ENCODE measurements around the gene CDYL.
"Not testable (repeated sequence)": the region's sequence is repeated elsewhere in the genome, so short reads cannot be mapped to it uniquely, and the experiment has no call there.

CDYL gene

DNA sequence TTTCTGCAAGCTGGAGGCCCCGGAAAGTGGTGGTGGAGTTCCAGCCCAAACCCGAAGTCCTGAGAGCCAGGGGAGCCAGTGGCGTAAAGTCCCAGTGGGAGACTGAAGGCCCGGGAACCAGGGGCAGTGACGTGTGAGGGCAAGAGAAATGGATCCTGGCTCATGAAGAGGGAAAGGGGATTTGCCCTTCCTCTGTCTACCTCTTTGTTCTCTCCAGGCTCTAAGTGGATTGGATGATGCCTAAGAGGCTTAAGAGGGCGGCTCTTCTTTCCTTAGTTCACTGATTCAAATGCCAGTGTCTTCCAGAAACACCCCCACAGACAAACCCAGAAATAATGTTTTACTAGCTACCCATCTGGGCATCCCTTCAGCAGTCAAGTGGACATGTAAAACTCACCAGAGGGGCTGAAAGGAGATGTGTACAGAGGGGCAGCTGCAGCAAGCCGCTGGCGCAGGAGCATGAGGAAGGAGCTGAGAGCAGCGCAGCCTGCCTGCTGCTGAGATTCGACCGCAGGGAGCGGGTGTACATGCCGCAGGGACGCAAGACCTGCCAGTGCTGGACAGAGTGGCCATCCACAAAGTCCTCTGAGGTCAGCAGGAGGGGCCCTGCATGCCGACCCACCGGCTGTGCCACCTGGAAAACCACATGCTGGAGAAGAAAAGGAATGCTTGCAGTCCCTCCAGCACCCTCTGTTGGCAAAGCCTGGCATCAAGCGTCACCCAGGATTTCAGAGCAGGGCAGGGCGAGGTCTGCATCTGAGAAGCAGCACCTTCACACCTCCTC is 29.5 kb downstream of the CDYL start:
- no peak for DNase-seq

DNA sequence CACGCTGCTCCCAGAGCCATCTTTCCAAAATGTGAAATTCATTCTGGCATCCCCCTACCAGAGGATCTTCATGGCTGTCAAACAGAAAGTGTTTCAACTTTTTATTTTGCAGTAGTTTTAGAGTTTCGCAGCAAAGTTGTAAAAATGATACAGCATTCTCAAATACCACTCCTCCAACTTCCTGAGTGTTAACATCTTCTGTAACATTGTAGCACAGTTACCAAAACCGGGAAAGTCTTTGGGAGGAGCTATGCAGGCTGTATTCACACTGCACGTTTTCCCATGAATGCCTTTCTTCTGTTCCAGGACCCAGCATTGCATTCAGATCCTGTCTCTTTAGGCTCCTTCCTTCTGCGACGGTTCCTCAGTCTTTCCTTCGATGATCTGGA is 30.1 kb downstream of the CDYL start:
- DNase-seq = no peak

DNA sequence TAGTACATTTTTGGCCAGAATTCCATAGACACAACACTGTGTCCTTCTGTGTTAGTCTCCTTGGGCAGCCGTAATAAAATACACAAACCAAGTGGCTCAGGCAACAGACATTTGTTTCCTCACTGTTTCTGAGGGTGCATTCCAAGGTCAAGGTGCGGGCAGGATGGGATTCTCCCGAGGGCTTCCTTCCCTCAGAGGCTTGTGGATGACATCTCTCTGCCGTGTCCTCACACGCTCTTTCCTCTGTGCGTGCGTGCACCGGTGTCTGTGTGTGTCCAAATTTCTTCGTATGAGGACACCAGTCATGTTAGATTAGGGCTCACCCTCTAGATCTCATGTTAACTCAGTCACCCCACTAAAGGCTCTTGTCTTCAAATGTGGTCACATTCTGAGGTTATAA is 30.6 kb downstream of the CDYL start:
- DNase-seq = no peak

- no peak for DNase-seq
Observed at GRCh38 chr6:4808396-4808795, 32.2 kb downstream of the CDYL start.

DNA sequence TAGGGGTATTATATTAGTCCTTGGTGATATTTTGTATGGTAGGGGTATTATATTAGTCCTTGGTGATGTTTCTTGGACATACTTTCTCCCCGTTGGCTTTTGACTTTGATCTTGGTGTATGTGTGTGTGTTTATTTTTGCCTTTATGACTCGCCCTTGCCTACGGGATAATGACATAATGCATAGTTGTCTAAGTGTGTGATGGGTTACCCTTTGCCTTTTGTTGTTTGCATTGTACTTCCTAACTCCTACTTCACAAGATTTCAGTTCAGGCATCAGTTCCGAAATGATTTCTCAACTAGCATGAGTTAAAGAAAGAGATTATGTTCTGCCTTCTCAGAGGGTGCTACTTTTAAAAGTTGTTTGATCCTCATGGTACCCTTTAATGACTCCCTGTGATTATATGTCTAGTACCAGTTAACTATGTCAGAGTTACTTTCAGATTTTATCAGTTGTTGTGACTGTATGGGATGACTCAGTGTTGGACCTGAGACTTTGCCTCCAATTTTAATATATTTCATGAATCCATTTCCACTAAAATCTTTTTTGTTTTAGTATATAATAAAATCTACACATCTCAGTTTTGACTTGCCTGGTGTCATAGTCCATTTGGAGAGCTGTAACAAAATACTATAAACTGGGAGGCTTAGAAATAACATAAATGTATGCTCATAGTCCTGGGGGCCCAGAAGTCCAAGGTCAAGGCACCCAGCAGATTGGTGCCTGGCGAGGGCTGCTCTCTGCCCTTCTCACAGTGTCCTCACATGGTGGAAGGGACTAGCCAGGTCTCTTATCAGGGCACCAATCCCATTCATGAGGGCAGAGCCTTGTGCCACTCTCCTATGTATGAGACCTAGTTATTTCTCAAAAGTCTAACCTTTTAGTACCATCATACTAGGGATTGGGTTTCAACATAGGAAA is 34.1 kb downstream of the CDYL start:
- no peak for DNase-seq

GRCh38 chr6:4812068-4812467 is 35.9 kb downstream of the CDYL start:
- no peak for DNase-seq

GRCh38 chr6:4813055-4813454 is 36.9 kb downstream of the CDYL start:
- no peak for DNase-seq

GRCh38 chr6:4814212-4814611 is 38.0 kb downstream of the CDYL start:
- no peak for DNase-seq

DNA sequence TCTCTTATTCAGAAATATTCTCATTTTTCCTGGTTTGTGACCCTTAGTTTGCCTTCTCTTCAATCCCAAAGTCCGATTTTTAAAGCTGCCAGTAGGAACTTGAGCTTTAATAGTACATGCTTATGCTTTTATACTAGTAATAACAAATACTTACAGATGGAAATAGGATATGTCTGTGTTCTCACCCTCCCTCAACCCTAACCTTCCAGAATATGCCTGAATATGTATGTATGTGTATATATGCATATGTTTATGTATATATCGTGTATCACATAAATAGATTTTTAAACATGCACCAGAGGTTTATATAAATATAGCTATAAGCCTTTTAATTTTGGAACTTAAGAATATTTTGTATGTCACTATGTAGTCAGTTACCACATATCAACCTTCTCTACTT is 38.8 kb downstream of the CDYL start:
- no peak for DNase-seq

DNA sequence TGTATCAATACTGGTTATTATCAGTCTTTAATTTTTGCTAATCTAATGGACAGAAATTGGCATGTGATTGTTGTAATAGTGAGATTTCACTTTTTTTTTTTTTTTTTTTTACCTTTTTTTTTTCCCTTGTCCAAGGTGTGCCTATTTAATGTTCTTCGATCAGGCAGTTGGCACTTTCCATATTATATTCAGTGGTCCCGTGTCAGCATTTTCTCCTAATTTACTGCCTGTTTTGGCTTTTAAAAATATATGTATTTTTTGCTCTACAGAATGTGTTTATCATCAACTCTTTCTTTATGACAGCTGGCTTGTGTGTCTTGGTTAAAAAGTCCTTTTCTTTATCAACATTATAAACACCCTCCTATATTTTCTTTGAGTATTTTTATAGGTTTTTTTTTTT is 39.4 kb downstream of the CDYL start:
- DNase-seq = no peak

DNA sequence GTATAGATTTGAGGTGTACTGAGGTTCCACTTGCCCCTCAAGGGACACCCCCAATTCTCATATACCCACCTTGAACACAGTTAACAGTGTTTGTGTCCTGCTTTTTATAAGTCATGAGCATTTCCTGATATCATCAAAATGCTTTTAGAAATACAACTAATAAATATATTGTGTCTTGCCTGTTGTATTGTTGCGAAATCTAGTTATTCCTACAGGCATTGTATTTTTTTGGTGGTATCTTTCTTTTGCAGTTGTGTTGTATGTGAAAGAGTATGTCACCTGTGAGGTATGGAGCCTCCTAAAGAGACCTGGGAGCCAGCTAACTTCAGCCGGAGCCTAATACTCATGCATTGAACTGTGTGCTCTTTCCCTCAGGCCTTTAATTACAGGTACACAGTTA is 40.7 kb downstream of the CDYL start:
- DNase-seq = no peak

- DNase-seq = no peak
Observed at GRCh38 chr6:4817551-4817950, 41.3 kb downstream of the CDYL start.

DNA sequence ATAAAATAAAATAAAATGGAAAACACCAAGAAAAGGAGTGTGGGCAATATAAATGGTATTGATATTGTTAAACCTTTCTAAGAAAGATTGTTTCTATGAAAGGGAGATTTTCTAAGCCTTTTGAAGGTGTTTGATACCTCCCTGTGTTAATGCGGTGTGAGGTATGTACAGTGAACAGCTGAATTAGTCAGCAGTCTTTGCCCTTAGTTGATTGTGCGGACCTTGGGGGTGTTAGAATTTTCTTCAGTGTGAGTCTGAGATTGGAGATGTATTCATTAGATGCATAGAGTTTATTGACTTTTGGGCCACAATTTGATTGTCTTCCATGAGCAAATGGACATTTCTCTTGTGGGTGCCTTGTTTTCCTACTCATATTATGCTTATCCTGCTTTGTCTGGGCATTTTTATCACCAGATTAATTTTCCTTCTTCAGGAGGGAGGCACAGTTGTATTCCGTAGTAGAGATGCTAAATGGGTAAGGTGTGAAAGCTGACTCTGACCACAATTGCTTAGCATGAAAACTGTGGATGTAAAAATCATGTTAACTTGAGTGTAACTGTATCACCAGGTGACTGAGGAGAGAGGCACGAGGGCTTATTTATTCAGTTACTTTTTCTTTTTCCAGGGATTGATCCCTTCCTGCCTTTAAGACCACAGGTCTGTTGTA is 42.2 kb downstream of the CDYL start:
- DNase-seq = no peak

- no peak for DNase-seq
Observed at GRCh38 chr6:4819706-4820283, 43.6 kb downstream of the CDYL start.

GRCh38 chr6:4820704-4821276 is 44.6 kb downstream of the CDYL start:
- DNase-seq = peak; percentile 66

- no peak for DNase-seq
Observed at GRCh38 chr6:4822476-4822875, 46.3 kb downstream of the CDYL start.

GRCh38 chr6:4828187-4828698 is 52.0 kb downstream of the CDYL start:
- no peak for DNase-seq

DNA sequence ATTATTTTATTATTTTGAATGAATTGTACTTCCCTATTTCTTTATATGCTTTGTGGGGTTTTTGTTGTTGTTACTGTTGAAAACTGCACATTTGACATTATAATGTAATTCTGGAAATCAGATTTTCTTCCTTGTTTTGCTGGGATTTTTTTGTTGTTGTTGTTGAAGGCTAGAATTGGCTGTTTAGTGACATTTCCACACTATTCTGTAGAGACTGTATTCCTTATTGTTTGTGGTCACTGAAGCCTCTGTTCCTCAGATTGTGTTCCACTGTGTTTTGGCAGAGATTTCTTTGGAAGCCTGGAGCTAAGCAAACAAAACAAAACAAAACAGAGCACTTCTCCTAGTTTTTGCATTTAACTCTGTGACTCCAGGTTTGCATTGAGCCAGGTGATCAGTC is 52.9 kb downstream of the CDYL start:
- DNase-seq = no peak

GRCh38 chr6:4835540-4835939 is 59.3 kb downstream of the CDYL start:
- DNase-seq = not testable (repeated sequence)

- DNase-seq = no peak
Observed at GRCh38 chr6:4840169-4840568, 64.0 kb downstream of the CDYL start.

DNA sequence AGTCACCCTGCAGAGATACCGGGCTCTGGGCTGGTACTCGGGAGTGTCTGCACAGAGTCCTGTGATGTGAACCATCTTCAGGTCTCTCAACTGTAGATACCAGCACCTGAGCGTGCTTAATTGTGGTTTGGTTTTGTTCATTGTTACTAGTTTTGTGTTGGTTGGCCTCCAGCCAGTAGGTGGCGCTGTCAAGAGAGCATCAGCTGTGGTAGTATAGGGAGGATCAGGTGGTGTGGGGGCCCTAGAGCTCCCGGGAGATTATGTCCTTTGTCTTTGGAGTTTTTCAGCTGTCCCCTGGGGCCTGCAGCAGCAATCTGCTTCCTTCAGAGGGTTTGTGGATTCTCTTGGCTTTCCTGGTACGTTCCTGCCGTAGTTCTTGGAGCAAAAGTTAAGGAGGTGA is 67.9 kb downstream of the CDYL start:
- DNase-seq = peak; percentile 16

DNA sequence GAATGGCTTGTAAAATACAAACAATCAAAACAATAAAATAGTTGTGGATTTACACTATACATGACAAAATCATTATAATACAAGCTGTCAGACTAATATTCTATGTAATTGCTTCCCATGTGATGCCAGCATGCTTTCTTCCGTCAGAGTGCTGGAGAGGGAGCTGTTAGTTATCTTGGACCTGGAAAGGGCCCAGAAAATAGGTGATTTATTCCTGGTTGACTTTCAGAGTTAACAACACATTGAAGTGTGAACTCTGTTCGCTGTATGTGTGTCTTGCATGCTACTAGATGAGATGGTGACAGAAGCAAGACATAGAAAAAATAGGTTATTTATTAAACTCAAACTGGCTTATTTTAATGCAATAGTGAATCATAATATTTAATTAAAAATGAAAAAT is 70.2 kb downstream of the CDYL start:
- DNase-seq = no peak
